HepG2 (cell line): ENCODE results near the gene PIP5K1C. TPM values are rescaled to one million over a fixed set of nuclear protein-coding genes. Genes with fewer than 3 reads are reported as not detected.

Experiments used
- ATAC-seq: fragments of 200-7000 bp; cut with Tn5 transposase; 3 replicates; pipeline ENCODE4 v1.9.1; 2020; ENCODE audit warnings: mild to moderate bottlenecking, moderate library complexity
- Bru-seq: library from RNA; stranded (reverse); fragments of 400-500 nt; gene quantifications from one replicate; lab custom pipeline; 2021; lab: Mats Ljungman, UMichigan
- BruChase-seq, 2 experiments: library from RNA; stranded (reverse); fragments of 400-500 nt; gene quantifications; one replicate each; lab custom pipeline; 2021; lab: Mats Ljungman, UMichigan
- BruUV-seq: library from RNA; stranded (reverse); fragments of 400-500 nt; replicated peaks from 2 replicates; lab custom pipeline; 2021; lab: Mats Ljungman, UMichigan
- CTCF ChIA-PET: fragments of 300-600 bp; formaldehyde crosslinking; extraction: SDS; loops from one replicate; lab custom pipeline; 2021; ENCODE audit warnings: low total read pairs, inconsistent platforms, low intra/inter-chr PET ratio; lab: Yijun Ruan, JAX
- POLR2A ChIA-PET: fragments of 350-600 bp; sonication (Branson Sonifier 250); formaldehyde crosslinking; loops from one replicate; lab custom pipeline; 2020; ENCODE audit warnings: antibody characterized with exemption, inconsistent platforms; lab: Yijun Ruan, JAX
- DNase-seq: peaks from one replicate; pipeline ENCODE4 v3.0.0-alpha.2; 2015; ENCODE audit warnings: low spot score
- FAIRE-seq: peaks from 3 replicates; lab custom pipeline; 2011; peaks lifted over from hg19 to GRCh38; lab: Jason Lieb, UNC
- H2AFZ ChIP-seq: one replicate; pipeline ENCODE4 v1.6.1; 2011; ENCODE audit warnings: low read length, inconsistent platforms
- H3K27ac ChIP-seq: fragments of 300-600 bp; 3 replicates; pipeline ENCODE4 v1.8.0; 2011; ENCODE audit warnings: mixed run types, mild to moderate bottlenecking, mixed read lengths, low read length, inconsistent platforms; ENCODE audit not compliant: insufficient read depth; ENCODE audit errors: extremely low read length
- H3K27me3 ChIP-seq, 2 experiments: fragments of 200-600 bp in 1 of 2; 2 replicates in 1 of 2; 3 replicates in 1 of 2; pipeline versions ENCODE4 v1.6.0 to v1.8.0; 2011; ENCODE audit warnings: low read length in 2 of 2, mild to moderate bottlenecking in 2 of 2, moderate library complexity in 2 of 2, inconsistent platforms in 1 of 2; ENCODE audit not compliant: insufficient read depth in 2 of 2, control insufficient read depth in 1 of 2
- H3K36me3 ChIP-seq, 2 experiments: fragments of 200-600 bp in 1 of 2; replicated peaks in 1 of 2; 2 replicates in 1 of 2; 3 replicates in 1 of 2; pipeline versions ENCODE4 v1.5.1 to v1.8.0; 2011; ENCODE audit warnings: low read length in 2 of 2, inconsistent platforms in 1 of 2; ENCODE audit not compliant: insufficient read depth in 2 of 2, control insufficient read depth in 1 of 2
- H3K4me1 ChIP-seq: 2 replicates; pipeline ENCODE4 v1.5.1; 2012; ENCODE audit warnings: low read length, inconsistent platforms; ENCODE audit not compliant: insufficient read depth
- H3K4me2 ChIP-seq: 2 replicates; pipeline ENCODE4 v1.6.0; 2011; ENCODE audit warnings: low read depth, low read length, inconsistent platforms
- H3K4me3 ChIP-seq, 3 experiments: fragments of 200-600 bp in 1 of 3; sonication (generic), shearing (Covaris generic) in 1 of 3; replicated peaks in 1 of 3; 2 replicates each; pipeline ENCODE4 v1.5.1; 2011 to 2016; ENCODE audit warnings: low read length in 3 of 3, inconsistent platforms in 2 of 3, low read depth in 2 of 3, mild to moderate bottlenecking in 2 of 3, control low read depth in 1 of 3, mixed read lengths in 1 of 3; ENCODE audit not compliant: insufficient read depth in 1 of 3
- H3K79me2 ChIP-seq: one replicate; pipeline ENCODE4 v1.6.1; 2011; ENCODE audit warnings: low read length, inconsistent platforms; ENCODE audit not compliant: insufficient read depth
- H3K9ac ChIP-seq: 2 replicates; pipeline ENCODE4 v1.6.0; 2011; ENCODE audit warnings: mild to moderate bottlenecking, low read depth, low read length, inconsistent platforms; ENCODE audit not compliant: insufficient read depth
- H3K9me3 ChIP-seq: 2 replicates; pipeline ENCODE4 v1.5.1; 2012; ENCODE audit warnings: mild to moderate bottlenecking, low read length
- H4K20me1 ChIP-seq: 2 replicates; pipeline ENCODE4 v1.6.0; 2011; ENCODE audit warnings: inconsistent platforms, mild to moderate bottlenecking, low read length, moderate library complexity; ENCODE audit not compliant: insufficient read depth
- ATF3 ChIP-seq: sonication (generic); formaldehyde crosslinking; IDR thresholded peaks from 2 replicates; pipeline ENCODE4 v1.4.0; 2020; ENCODE audit warnings: missing genetic modification reagents
- CSRNP1 ChIP-seq: sonication (generic); formaldehyde crosslinking; IDR thresholded peaks from 2 replicates; pipeline ENCODE4 v1.8.1; 2023; ENCODE audit warnings: mild to moderate bottlenecking, missing genetic modification reagents
- EHMT2 ChIP-seq: fragments of 200-600 bp; sonication (generic); IDR thresholded peaks from 2 replicates; pipeline ENCODE4 v1.7.0; 2017; ENCODE audit warnings: antibody characterized with exemption, low read depth, low read length, borderline replicate concordance
- FOSL2 ChIP-seq: sonication (generic); formaldehyde crosslinking; IDR thresholded peaks from 2 replicates; pipeline ENCODE4 v1.4.0; 2020; ENCODE audit warnings: missing genetic modification reagents
- FOXA3 ChIP-seq: IDR thresholded peaks from 2 replicates; pipeline ENCODE4 v1.6.1; 2016; ENCODE audit warnings: missing genetic modification reagents, missing compliant biosample characterization
- HNF4A ChIP-seq: sonication (generic); formaldehyde crosslinking; IDR thresholded peaks from 2 replicates; pipeline ENCODE4 v1.4.0; 2020; ENCODE audit warnings: missing genetic modification reagents
- LBX2 ChIP-seq: sonication (generic); formaldehyde crosslinking; IDR thresholded peaks from 2 replicates; pipeline ENCODE4 v1.5.0; 2020; ENCODE audit warnings: missing genetic modification reagents, mild to moderate bottlenecking, borderline replicate concordance
- NR2F1 ChIP-seq, 2 experiments: fragments of 450-650 bp in 1 of 2; formaldehyde crosslinking in 1 of 2; IDR thresholded peaks; 2 replicates each; pipeline versions ENCODE4 v1.5.0 to v1.6.1; 2016 to 2020; ENCODE audit warnings: mild to moderate bottlenecking in 1 of 2, missing compliant biosample characterization in 1 of 2, missing genetic modification reagents in 1 of 2, moderate library complexity in 1 of 2
- PLSCR1 ChIP-seq: sonication (generic); formaldehyde crosslinking; IDR thresholded peaks from 2 replicates; pipeline ENCODE4 v1.5.0; 2020; ENCODE audit warnings: missing genetic modification reagents, mild to moderate bottlenecking, borderline replicate concordance
- PPARG ChIP-seq: conservative IDR thresholded peaks from 2 replicates; pipeline ENCODE4 v1.6.1; 2016; ENCODE audit warnings: missing biosample characterization, missing genetic modification reagents
- SOX5 ChIP-seq: IDR thresholded peaks from 2 replicates; pipeline ENCODE4 v1.6.1; 2016; ENCODE audit warnings: borderline replicate concordance
- ZNF567 ChIP-seq: sonication (generic); formaldehyde crosslinking; IDR thresholded peaks from 2 replicates; pipeline ENCODE4 v1.8.1; 2023; ENCODE audit warnings: mild to moderate bottlenecking, missing genetic modification reagents, borderline replicate concordance
- ZNF883 ChIP-seq: sonication (generic); formaldehyde crosslinking; IDR thresholded peaks from 2 replicates; pipeline ENCODE4 v1.5.1; 2020; ENCODE audit warnings: mild to moderate bottlenecking, missing genetic modification reagents; ENCODE audit errors: not compliant biosample characterization
- WGBS: methylation state at CpG from one replicate; pipeline ENCODE4 v1.1.6; 2017; ENCODE audit warnings: low lambda C conversion rate; 5-methylcytosine and 5-hydroxymethylcytosine counted together
- in situ Hi-C: cut with HindIII; loops from 2 replicates; pipeline ENCODE4 v1.10.0; 2017; ENCODE audit warnings: low pct_unique_long_range_greater_than_20kb; ENCODE audit not compliant: extremely low pct_ligation_motif_present
- intact Hi-C: fragments of 100-400 bp; cut with micrococcal nuclease; formaldehyde crosslinking; loops from one replicate; pipeline ENCODE4 v1.10.0; 2022; ENCODE audit not compliant: unreplicated experiment
- long read RNA-seq, 2 experiments: library from RNA in 1 of 2; library from polyadenylated mRNA in 1 of 2; stranded (forward) in 1 of 2; unstranded in 1 of 2; transcript quantifications; one replicate each; pipeline ENCODE4 v2.0.0, GENCODE V29; 2019 to 2022
- polyA minus RNA-seq, 3 experiments: library from RNA; depleted of rRNA, polyadenylated mRNA; stranded (reverse); fragments of >200 nt; gene quantifications; 2 replicates each; pipeline ENCODE4 v1.2.3, GENCODE V29; 2011; ENCODE audit warnings: low replicate concordance in 1 of 3
- polyA plus RNA-seq, 8 experiments: library from polyadenylated mRNA; depleted of rRNA in 3 of 8; stranded (reverse) in 7 of 8; unstranded in 1 of 8; fragments of >200 nt; fragmentation: Illumina TruSeq in 4 of 8; extraction: Trizol in 4 of 8; gene quantifications; 2 replicates each; pipeline versions ENCODE4 v1.2.1 to v1.2.3, GENCODE V29; 2011 to 2016; ENCODE audit warnings: low read depth in 4 of 8, missing spikeins in 1 of 8, mixed read lengths in 1 of 8; ENCODE audit not compliant: insufficient read depth in 1 of 8
- total RNA-seq, 5 experiments: library from RNA; depleted of rRNA; stranded (reverse); fragments of >200 nt; fragmentation: Illumina TruSeq; extraction: Trizol; gene quantifications; 2 replicates each; pipeline ENCODE4 v1.2.3, GENCODE V29; 2016; ENCODE audit warnings: low read depth in 1 of 5

PIP5K1C gene
- total RNA-seq (2016; rRNA removed; fragmentation: Illumina TruSeq; extraction: Trizol) (4.3 and 5.2 TPM in 2 replicates), polyA plus RNA-seq (2011; rRNA removed) (3.6 and 4.8 TPM in 2 replicates), polyA minus RNA-seq (2011; rRNA and poly(A)+ RNA removed; ENCODE audit: low replicate concordance) (21.9 and 27.3 TPM in 2 replicates), Bru-seq, nascent RNA (percentile 44 among the genes with signal in this experiment), BruChase-seq, experiment 1, labeled RNA remaining after a 6-hour chase (percentile 63 among the genes with signal in this experiment), BruChase-seq, experiment 2, labeled RNA remaining after a 2-hour chase (percentile 55 among the genes with signal in this experiment)
- total RNA-seq (2016; cell fraction: cytosol; rRNA removed; fragmentation: Illumina TruSeq; extraction: Trizol; ENCODE audit: low read depth) = 7.1 TPM in 2 replicates
- total RNA-seq (2016; cell fraction: insoluble cytoplasmic fraction; rRNA removed; fragmentation: Illumina TruSeq; extraction: Trizol) = 3.5 and 4.4 TPM in 2 replicates
- total RNA-seq (2016; cell fraction: membrane; rRNA removed; fragmentation: Illumina TruSeq; extraction: Trizol) = 6.2 and 6.4 TPM in 2 replicates
- 3.7 and 4.3 TPM in 2 replicates for total RNA-seq (2016; cell fraction: nucleus; rRNA removed; fragmentation: Illumina TruSeq; extraction: Trizol)
- polyA plus RNA-seq (2011; cell fraction: cytosol; rRNA removed) = 1.9 and 2.3 TPM in 2 replicates
- 11.5 and 14.0 TPM in 2 replicates for polyA plus RNA-seq (2011; cell fraction: nucleus; rRNA removed)
- 6.4 and 8.6 TPM in 2 replicates for polyA plus RNA-seq (2012)
- polyA plus RNA-seq (2016; cell fraction: cytosol; fragmentation: Illumina TruSeq; extraction: Trizol; ENCODE audit: low read depth) = 0.99 and 1.0 TPM in 2 replicates
- polyA plus RNA-seq (2016; cell fraction: insoluble cytoplasmic fraction; fragmentation: Illumina TruSeq; extraction: Trizol; ENCODE audit: low read depth) = 6.8 and 10.5 TPM in 2 replicates
- 4.0 and 4.6 TPM in 2 replicates for polyA plus RNA-seq (2016; cell fraction: membrane; fragmentation: Illumina TruSeq; extraction: Trizol; ENCODE audit: low read depth)
- 16.9 and 17.1 TPM in 2 replicates for polyA plus RNA-seq (2016; cell fraction: nucleus; fragmentation: Illumina TruSeq; extraction: Trizol; ENCODE audit: insufficient read depth, low read depth)
- 6.3 and 12.3 TPM in 2 replicates for polyA minus RNA-seq (2011; cell fraction: cytosol; rRNA and poly(A)+ RNA removed)
- polyA minus RNA-seq (2011; cell fraction: nucleus; rRNA and poly(A)+ RNA removed) = 5.9 and 6.3 TPM in 2 replicates
- long read RNA-seq, experiment 1, partial matches to known transcripts = 1 of 3 reads
- long read RNA-seq, experiment 1, other reads (novel, unspliced or antisense) = 2 of 3 reads
- long read RNA-seq, experiment 2, transcript PIP5K1C-203 (17 exons, 2,289 nt) = major isoform, 6 of 45 reads
- long read RNA-seq, experiment 2, partial matches to known transcripts = 12 of 45 reads
- long read RNA-seq, experiment 2, other reads (novel, unspliced or antisense) = 27 of 45 reads

- peak within 1 kb of the TSS; percentile 85 for H3K9ac ChIP-seq
- in situ Hi-C loops (no loop called here), intact Hi-C loops (loop anchor here (5.0 to 10.0 kb wide), 2 partner anchors 33 to 64 kb away; partner anchors contain the start of genes APBA3 and MRPL54)
- H2AFZ ChIP-seq = no peak within 1 kb of the TSS
- H3K9me3 ChIP-seq = no peaks in the 10 kb centered on the region
- BruUV-seq = no TSS peak
- peak within 1 kb of the TSS; percentile 81 to 93 (median 89) for H3K4me3 ChIP-seq
- FAIRE-seq = peak; percentile 15
- peaks cover 5% of the 10 kb centered on the region; the same call in 1 of the 2 replicates for H4K20me1 ChIP-seq
- no peaks in the 10 kb centered on the region; a peak in 1 of 5 replicates for H3K27me3 ChIP-seq
- peak; percentile 64 for DNase-seq
- 8% methylated on average over 13 of the region's 82 CpGs for WGBS
- ChIA-PET POLR2A (interaction anchor here (1.0 kb wide), 1 partner anchor 13 kb away, joined by 3 read pairs; no protein-coding TSS in a partner anchor), CTCF (interaction anchor here (1.3 kb wide), 1 partner anchor 34 kb away, joined by 5 read pairs; no protein-coding TSS in a partner anchor)
- no peaks in the 10 kb centered on the region for H3K36me3 ChIP-seq
- H3K27ac ChIP-seq = peak within 1 kb of the TSS; percentile 18
- H3K4me2 ChIP-seq = peak within 1 kb of the TSS; percentile 97
- peaks cover 26% of the 10 kb centered on the region for H3K79me2 ChIP-seq
- ATAC-seq = peak; percentile 73
- H3K4me1 ChIP-seq = peaks cover 15% of the 10 kb centered on the region
- no peak for TF ChIP-seq LBX2 (CRISPR knock-in tag)
- no peak for TF ChIP-seq PLSCR1
- no peak for TF ChIP-seq PPARG (CRISPR knock-in tag)
- peak; percentile 25 to 52; a peak in 1 of 4 replicates for TF ChIP-seq NR2F1 (CRISPR knock-in tag; IDR thresholded peaks at IDR 0.05)
- peak; percentile 10; the same call in 1 of the 2 replicates for TF ChIP-seq ATF3 (CRISPR knock-in tag)
- peak; percentile 21; the same call in 1 of the 2 replicates for TF ChIP-seq SOX5
- TF ChIP-seq ZNF567 (CRISPR knock-in tag) = no peak
- TF ChIP-seq ZNF883 (CRISPR knock-in tag) = no peak
- no peak for TF ChIP-seq HNF4A (CRISPR knock-in tag)
- TF ChIP-seq FOXA3 = 0 out of 2 replicates have a peak, but pooled peaks have one; percentile 18
- no peak for TF ChIP-seq EHMT2
- TF ChIP-seq FOSL2 (CRISPR knock-in tag) = peak; percentile 93
- TF ChIP-seq CSRNP1 (CRISPR knock-in tag) = no peak
These were observed at the start of gene PIP5K1C for GRCh38 chr19:3700242-3701032. Gene PIP5K1C (minus strand): TSS chr19:3700468. CDS start chr19:3700390, 78 bp downstream.
